SK-N-SH (cell line): Measurements from ENCODE around the gene SCYGR4. TPM values are rescaled to one million over a fixed set of nuclear protein-coding genes. Genes with fewer than 3 reads are reported as not detected.

ENCODE experiments used
- CTCF ChIA-PET: fragments of 300-600, 350-600 bp; formaldehyde crosslinking; extraction: SDS; loops from one replicate; lab custom pipeline; 2021; lab: Yijun Ruan, JAX
- POLR2A ChIA-PET: fragments of 350-600 bp; sonication (Branson Sonifier 250); formaldehyde crosslinking; extraction: SDS; loops from one replicate; lab custom pipeline; 2020; ENCODE audit warnings: antibody characterized with exemption, inconsistent platforms; lab: Yijun Ruan, JAX
- DNase-seq: peaks from one replicate; pipeline ENCODE4 v3.0.0; 2012
- H2AFZ ChIP-seq: fragments of 200-600 bp; sonication (generic); 2 replicates; pipeline ENCODE4 v1.8.1; 2016; ENCODE audit warnings: antibody characterized with exemption, mild to moderate bottlenecking, low read depth
- H3F3A ChIP-seq: fragments of 200-600 bp; sonication (generic); replicated peaks from 2 replicates; pipeline ENCODE3; 2016; ENCODE audit warnings: antibody characterized with exemption, mild to moderate bottlenecking; ENCODE audit not compliant: insufficient read depth
- H3K27ac ChIP-seq, 2 experiments: fragments of 200-500 bp in 1 of 2; fragments of 200-600 bp in 1 of 2; sonication (Bioruptor generic) in 1 of 2; sonication (generic), shearing (Covaris generic) in 1 of 2; 2 replicates each; pipeline versions ENCODE4 v1.5.1 to v1.6.1; 2014 to 2016; ENCODE audit warnings: low read depth in 2 of 2, inconsistent platforms in 1 of 2, low read length in 1 of 2, mild to moderate bottlenecking in 1 of 2, mixed read lengths in 1 of 2
- H3K27me3 ChIP-seq: fragments of 200-600 bp; sonication (generic), shearing (Covaris generic); 2 replicates; pipeline ENCODE4 v1.6.1; 2016; ENCODE audit warnings: mixed run types; ENCODE audit not compliant: insufficient read depth
- H3K36me3 ChIP-seq, 2 experiments: fragments of 200-500 bp in 1 of 2; fragments of 200-600 bp in 1 of 2; sonication (Bioruptor generic) in 1 of 2; sonication (generic) in 1 of 2; replicated peaks in 1 of 2; 2 replicates each; pipeline versions ENCODE3 to v1.5.1; 2014 to 2016; ENCODE audit warnings: low read length in 1 of 2, mild to moderate bottlenecking in 1 of 2; ENCODE audit not compliant: insufficient read depth in 2 of 2, control insufficient read depth in 1 of 2
- H3K4me1 ChIP-seq, 2 experiments: fragments of 200-500 bp in 1 of 2; fragments of 200-600 bp in 1 of 2; sonication (Bioruptor generic) in 1 of 2; sonication (generic), shearing (Covaris generic) in 1 of 2; 2 replicates each; pipeline versions ENCODE4 v1.5.1 to v1.6.1; 2014 to 2016; ENCODE audit warnings: low read depth in 1 of 2, low read length in 1 of 2, mixed run types in 1 of 2; ENCODE audit not compliant: insufficient read depth in 2 of 2, control insufficient read depth in 1 of 2
- H3K4me2 ChIP-seq: fragments of 200-600 bp; sonication (generic), shearing (Covaris generic); 2 replicates; pipeline ENCODE4 v1.6.1; 2017; ENCODE audit warnings: mixed run types
- H3K4me3 ChIP-seq, 2 experiments: fragments of 200-500 bp in 1 of 2; fragments of 200-600 bp in 1 of 2; sonication (Bioruptor generic) in 1 of 2; sonication (generic), shearing (Covaris generic) in 1 of 2; 2 replicates each; pipeline versions ENCODE4 v1.5.1 to v1.8.1; 2014 to 2016; ENCODE audit warnings: low read depth in 2 of 2, inconsistent platforms in 1 of 2, low read length in 1 of 2, mild to moderate bottlenecking in 1 of 2, mixed read lengths in 1 of 2, moderate library complexity in 1 of 2
- H3K79me2 ChIP-seq: fragments of 200-600 bp; sonication (generic); 2 replicates; pipeline ENCODE4 v1.8.1; 2017; ENCODE audit warnings: mild to moderate bottlenecking; ENCODE audit not compliant: insufficient read depth
- H3K9ac ChIP-seq: fragments of 200-600 bp; sonication (generic); 2 replicates; pipeline ENCODE4 v1.6.1; 2017; ENCODE audit warnings: mixed run types
- H3K9me2 ChIP-seq: fragments of 200-600 bp; sonication (generic); 2 replicates; pipeline ENCODE4 v1.6.1; 2017; ENCODE audit warnings: mixed run types
- H3K9me3 ChIP-seq: fragments of 200-600 bp; sonication (generic); 2 replicates; pipeline ENCODE4 v1.6.1; 2017; ENCODE audit warnings: mixed run types, mild to moderate bottlenecking, moderate library complexity
- H4K20me1 ChIP-seq: fragments of 200-600 bp; sonication (generic); 2 replicates; pipeline ENCODE4 v1.6.1; 2017; ENCODE audit warnings: mild to moderate bottlenecking, mixed run types; ENCODE audit not compliant: insufficient read depth
- CHD2 ChIP-seq: fragments of 150-350 bp; IDR thresholded peaks from 2 replicates; pipeline ENCODE4 v1.6.1; 2018; ENCODE audit warnings: low read length; ENCODE audit not compliant: partially characterized antibody
- CTCF ChIP-seq: fragments of 200-600 bp; sonication (generic); IDR thresholded peaks from 2 replicates; pipeline ENCODE4 v1.6.1; 2017; ENCODE audit warnings: antibody characterized with exemption, mild to moderate bottlenecking, moderate library complexity
- EZH2phosphoT487 ChIP-seq: fragments of 200-600 bp; sonication (generic); IDR thresholded peaks from 2 replicates; pipeline ENCODE4 v1.6.1; 2017; ENCODE audit warnings: low read depth, mixed run types, mild to moderate bottlenecking, antibody characterized with exemption, moderate library complexity, borderline replicate concordance
- FOXJ3 ChIP-seq: sonication (generic); formaldehyde crosslinking; IDR thresholded peaks from 2 replicates; pipeline ENCODE4 v1.5.1; 2020; ENCODE audit warnings: mild to moderate bottlenecking, missing genetic modification reagents
- GATA2 ChIP-seq: sonication (generic); formaldehyde crosslinking; IDR thresholded peaks from 2 replicates; pipeline ENCODE4 v1.5.0; 2020; ENCODE audit warnings: mild to moderate bottlenecking, missing genetic modification reagents
- JUND ChIP-seq: IDR thresholded peaks from 2 replicates; pipeline ENCODE4 v1.4.0; 2012
- MXI1 ChIP-seq: IDR thresholded peaks from 2 replicates; pipeline ENCODE4 v1.6.1; 2012; ENCODE audit warnings: mild to moderate bottlenecking, low read depth, low read length, improper control_type of control experiment
- NFIC ChIP-seq: IDR thresholded peaks from 2 replicates; pipeline ENCODE4 v1.4.0; 2012; ENCODE audit warnings: borderline replicate concordance
- NRF1 ChIP-seq: IDR thresholded peaks from 2 replicates; pipeline ENCODE4 v1.6.1; 2012; ENCODE audit warnings: low read depth, mild to moderate bottlenecking, low read length
- RCOR1 ChIP-seq: fragments of 150-350 bp; IDR thresholded peaks from 2 replicates; pipeline ENCODE4 v1.6.1; 2017; ENCODE audit warnings: antibody characterized with exemption, low read length
- RXRA ChIP-seq: IDR thresholded peaks from 2 replicates; pipeline ENCODE4 v1.4.0; 2012; ENCODE audit warnings: low read depth, mild to moderate bottlenecking, borderline replicate concordance
- SMC3 ChIP-seq: IDR thresholded peaks from 2 replicates; pipeline ENCODE4 v1.6.1; 2012; ENCODE audit warnings: low read depth, low read length, improper control_type of control experiment
- TAF1 ChIP-seq: IDR thresholded peaks from 2 replicates; pipeline ENCODE4 v1.6.1; 2012; ENCODE audit warnings: low read depth, mild to moderate bottlenecking, low read length, moderate library complexity, borderline replicate concordance
- TCF12 ChIP-seq: IDR thresholded peaks from 2 replicates; pipeline ENCODE4 v1.4.0; 2012
- TEAD4 ChIP-seq: IDR thresholded peaks from 2 replicates; pipeline ENCODE4 v1.4.0; 2012; ENCODE audit warnings: mild to moderate bottlenecking, borderline replicate concordance; ENCODE audit not compliant: insufficient read depth
- USF1 ChIP-seq: IDR thresholded peaks from 2 replicates; pipeline ENCODE4 v1.4.0; 2012; ENCODE audit warnings: low read depth, borderline replicate concordance
- YY1 ChIP-seq: IDR thresholded peaks from 2 replicates; pipeline ENCODE4 v1.4.0; 2012; ENCODE audit warnings: low read depth, mild to moderate bottlenecking
- WGBS: methylation state at CpG from one replicate; pipeline ENCODE4 v1.1.6; 2017; ENCODE audit warnings: low lambda C conversion rate; 5-methylcytosine and 5-hydroxymethylcytosine counted together
- polyA plus RNA-seq, 3 experiments: library from polyadenylated mRNA; depleted of rRNA; stranded (reverse); fragments of >200 nt; gene quantifications; 2 replicates each; pipeline ENCODE4 v1.2.3, GENCODE V29; 2012
- TF ChIP-seq, protein P1 (sequence below): IDR thresholded peaks from 2 replicates; pipeline ENCODE4; 2012

Gene SCYGR4
- polyA plus RNA-seq, 1 of the 3 experiments (the other 2 are of a cell fraction) = not detected

DNA sequence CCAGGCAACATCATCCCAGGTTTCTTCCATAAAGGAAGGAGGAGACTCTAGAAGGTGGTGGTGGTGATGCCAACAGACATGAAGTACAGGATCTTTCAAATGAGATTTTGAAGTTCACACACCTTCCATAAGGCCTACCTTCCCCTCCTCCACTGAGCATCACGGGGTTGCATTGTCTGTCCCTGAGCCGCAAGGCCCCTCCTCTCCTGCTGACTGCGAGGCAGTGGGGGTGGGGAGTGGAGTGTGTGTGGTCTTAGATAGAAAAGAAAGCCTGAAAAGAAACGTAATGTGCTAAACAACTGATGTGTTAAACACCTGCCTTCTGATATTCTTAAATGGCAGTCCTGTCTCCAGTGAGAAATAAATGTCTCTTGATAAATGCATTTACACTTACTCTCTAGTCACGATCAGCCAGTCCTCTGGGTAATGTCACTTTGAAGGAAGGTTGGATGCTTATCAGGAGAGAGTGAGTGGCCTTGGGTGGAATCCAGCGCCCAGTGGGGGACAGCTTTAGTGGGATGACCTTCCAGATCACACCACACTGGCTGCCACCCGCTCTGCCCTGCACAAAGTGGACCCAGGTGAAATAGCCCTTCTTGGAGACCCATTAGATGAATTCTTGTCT, 43.8 kb downstream of the SCYGR4 start:
- POLR2A ChIA-PET = no interaction called here
- Histone ChIP-seq H4K20me1 (no peaks in the 10 kb centered on the region), H2AFZ (no peak overlapping the region)
- TF ChIP-seq RXRA (no peak), TAF1 (no peak), NFIC (no peak), GATA2 (CRISPR knock-in tag) (no peak), MXI1 (no peak), RCOR1 (no peak), CHD2 (no peak), CTCF (no peak)
- TF ChIP-seq, protein P1, sequence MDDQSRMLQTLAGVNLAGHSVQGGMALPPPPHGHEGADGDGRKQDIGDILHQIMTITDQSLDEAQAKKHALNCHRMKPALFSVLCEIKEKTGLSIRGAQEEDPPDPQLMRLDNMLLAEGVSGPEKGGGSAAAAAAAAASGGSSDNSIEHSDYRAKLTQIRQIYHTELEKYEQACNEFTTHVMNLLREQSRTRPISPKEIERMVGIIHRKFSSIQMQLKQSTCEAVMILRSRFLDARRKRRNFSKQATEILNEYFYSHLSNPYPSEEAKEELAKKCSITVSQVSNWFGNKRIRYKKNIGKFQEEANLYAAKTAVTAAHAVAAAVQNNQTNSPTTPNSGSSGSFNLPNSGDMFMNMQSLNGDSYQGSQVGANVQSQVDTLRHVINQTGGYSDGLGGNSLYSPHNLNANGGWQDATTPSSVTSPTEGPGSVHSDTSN = no peak
- TF ChIP-seq, all 33 proteins: peak for 0
- no peak for DNase-seq
- Histone ChIP-seq H3F3A (no peaks in the 10 kb centered on the region), H3K36me3 (no peaks in the 10 kb centered on the region), H3K9me2 (no peaks in the 10 kb centered on the region), H3K9me3 (no peaks in the 10 kb centered on the region), H3K79me2 (no peaks in the 10 kb centered on the region), H3K4me2 (no peak overlapping the region), H3K27me3 (no peaks in the 10 kb centered on the region), H3K4me3 (no peak overlapping the region), H3K9ac (no peak overlapping the region), H3K27ac (no peak overlapping the region), H3K4me1 (peaks cover 0 to 5% of the 10 kb centered on the region in 2 experiments; a peak in 1 of 4 replicates)
- CTCF ChIA-PET = interaction anchor here (5.6 kb wide), 1 partner anchor 105 kb away, joined by 59 read pairs; no protein-coding TSS in a partner anchor
- WGBS = 50% methylated on average over 7 of the region's 7 CpGs

- no peak for TF ChIP-seq USF1
- no peak for TF ChIP-seq NRF1
- no peak for TF ChIP-seq SMC3
- no peak for TF ChIP-seq TEAD4
- TF ChIP-seq YY1 = no peak
- TF ChIP-seq EZH2phosphoT487 = no peak
- TF ChIP-seq JUND = no peak
- no peak for TF ChIP-seq FOXJ3 (CRISPR knock-in tag)
- TF ChIP-seq CHD2 = no peak
- no peak for TF ChIP-seq TCF12
- TF ChIP-seq, all 33 proteins: peak for 0
- H3K27me3 ChIP-seq = no peaks in the 10 kb centered on the region
- ChIA-PET CTCF (interaction anchor here (1.3 to 1.7 kb wide), 2 partner anchors 78 to 104 kb away, joined by 3 to 4 read pairs; no protein-coding TSS in a partner anchor), POLR2A (no interaction called here)
- no peak overlapping the region for H3K4me2 ChIP-seq
- no peak overlapping the region for H2AFZ ChIP-seq
- WGBS = 36% methylated on average over 3 of the region's 3 CpGs
- no peak for DNase-seq
- H3K9me3 ChIP-seq = no peaks in the 10 kb centered on the region
- no peaks in the 10 kb centered on the region for H3K79me2 ChIP-seq
- H3K4me1 ChIP-seq = peaks cover 0 to 5% of the 10 kb centered on the region in 2 experiments; a peak in 1 of 4 replicates
- no peaks in the 10 kb centered on the region for H3K36me3 ChIP-seq
- H3K9ac ChIP-seq = no peak overlapping the region
- H3K27ac ChIP-seq = no peak overlapping the region
- H3K4me3 ChIP-seq = no peak overlapping the region
- no peaks in the 10 kb centered on the region for H3F3A ChIP-seq
- no peaks in the 10 kb centered on the region for H4K20me1 ChIP-seq
- H3K9me2 ChIP-seq = no peaks in the 10 kb centered on the region
Measured at GRCh38 chr2:227661827-227662226, 44.5 kb downstream of the SCYGR4 start.
